Measurements from ENCODE around the gene MEX3A.

MEX3A gene

GRCh38 chr1:156081917-156082308 is 352 bp downstream of the MEX3A start:
- DNase-seq: no peak
- no peak overlapping the region for H3K27ac ChIP-seq
- in situ Hi-C loops (cut with HindIII; ENCODE audit: low pct_ligation_motif_present, low sequenced_read_pairs): no loop called here
- peaks cover 5% of the 10 kb centered on the region for H3K36me3 ChIP-seq (replicated peaks)
- H3K4me3 ChIP-seq (ENCODE audit: low read depth, low read length): peak overlapping the region; percentile 80
- no peak for TF ChIP-seq CTCF (IDR thresholded peaks at IDR 0.05; ENCODE audit: low read depth, low read length, missing control alignments)
- no peaks in the 10 kb centered on the region for H3K27me3 ChIP-seq (replicated peaks)

- in situ Hi-C loops (cut with HindIII; ENCODE audit: low pct_ligation_motif_present, low sequenced_read_pairs): no loop called here
Measured at GRCh38 chr1:156081180-156081916, 917 bp downstream of the MEX3A start.

GRCh38 chr1:156080863-156081179 is 1.4 kb downstream of the MEX3A start:
- Histone ChIP-seq H3K27ac (no peak overlapping the region), H3K27me3 (replicated peaks) (no peaks in the 10 kb centered on the region), H3K4me3 (ENCODE audit: low read depth, low read length) (peak overlapping the region; percentile 80), H3K36me3 (replicated peaks) (peaks cover 12% of the 10 kb centered on the region)
- no peak for DNase-seq
- in situ Hi-C loops (cut with HindIII; ENCODE audit: low pct_ligation_motif_present, low sequenced_read_pairs): no loop called here
- TF ChIP-seq CTCF (IDR thresholded peaks at IDR 0.05; ENCODE audit: low read depth, low read length, missing control alignments): no peak

More at GRCh38 chr1:156081180-156081916, 917 bp downstream of the MEX3A start:
- no peak overlapping the region for H3K27ac ChIP-seq
- no peak for TF ChIP-seq CTCF (IDR thresholded peaks at IDR 0.05; ENCODE audit: low read depth, low read length, missing control alignments)
- DNase-seq: no peak
- H3K27me3 ChIP-seq (replicated peaks): no peaks in the 10 kb centered on the region
- peaks cover 11% of the 10 kb centered on the region for H3K36me3 ChIP-seq (replicated peaks)
- peak overlapping the region; percentile 80 for H3K4me3 ChIP-seq (ENCODE audit: low read depth, low read length)

GRCh38 chr1:156080241-156080862 is 1.9 kb downstream of the MEX3A start:
- H3K27ac ChIP-seq: no peak overlapping the region
- DNase-seq: no peak
- H3K36me3 ChIP-seq (replicated peaks): peaks cover 12% of the 10 kb centered on the region
- in situ Hi-C loops (cut with HindIII; ENCODE audit: low pct_ligation_motif_present, low sequenced_read_pairs): no loop called here
- no peak for TF ChIP-seq CTCF (IDR thresholded peaks at IDR 0.05; ENCODE audit: low read depth, low read length, missing control alignments)
- peak overlapping the region; percentile 80 for H3K4me3 ChIP-seq (ENCODE audit: low read depth, low read length)
- no peaks in the 10 kb centered on the region for H3K27me3 ChIP-seq (replicated peaks)

- no peak for TF ChIP-seq CTCF (IDR thresholded peaks at IDR 0.05; ENCODE audit: low read depth, low read length, missing control alignments)
- no peaks in the 10 kb centered on the region for H3K27me3 ChIP-seq (replicated peaks)
- H3K27ac ChIP-seq: no peak overlapping the region
- H3K4me3 ChIP-seq (ENCODE audit: low read depth, low read length): peak overlapping the region; percentile 80
- in situ Hi-C loops (cut with HindIII; ENCODE audit: low pct_ligation_motif_present, low sequenced_read_pairs): no loop called here
- DNase-seq: no peak
- H3K36me3 ChIP-seq (replicated peaks): peaks cover 12% of the 10 kb centered on the region
Measured at GRCh38 chr1:156079762-156080161, 2.5 kb downstream of the MEX3A start.
